GM23248 (cell line): ENCODE data around the gene GBE1. TPM values are rescaled to one million over a fixed set of nuclear protein-coding genes. Genes with fewer than 3 reads are reported as not detected.

Source experiments
- DNase-seq: peaks from one replicate; pipeline ENCODE4 v3.0.0-alpha.2; 2015
- H2AFZ ChIP-seq: fragments of 200-600 bp; sonication (generic); 2 replicates; pipeline ENCODE4 v1.6.1; 2016; ENCODE audit warnings: antibody characterized with exemption
- H3F3A ChIP-seq: fragments of 200-600 bp; sonication (generic); 2 replicates; pipeline ENCODE4 v1.6.1; 2016; ENCODE audit warnings: mild to moderate bottlenecking, antibody characterized with exemption, mixed run types; ENCODE audit not compliant: insufficient read depth
- H3K27ac ChIP-seq: fragments of 200-600 bp; sonication (generic); 2 replicates; pipeline ENCODE4 v1.5.1; 2016; ENCODE audit warnings: mild to moderate bottlenecking
- H3K27me3 ChIP-seq: fragments of 200-600 bp; sonication (generic); replicated peaks from 2 replicates; pipeline ENCODE4 v1.6.1; 2016; ENCODE audit warnings: mild to moderate bottlenecking; ENCODE audit not compliant: insufficient read depth
- H3K36me3 ChIP-seq: fragments of 200-600 bp; sonication (generic); 2 replicates; pipeline ENCODE4 v1.6.1; 2016; ENCODE audit warnings: low read depth, mild to moderate bottlenecking
- H3K4me1 ChIP-seq: fragments of 200-600 bp; sonication (generic); 2 replicates; pipeline ENCODE4 v1.6.1; 2016; ENCODE audit warnings: mild to moderate bottlenecking; ENCODE audit not compliant: insufficient read depth
- H3K4me2 ChIP-seq: fragments of 200-600 bp; sonication (generic); one replicate; pipeline ENCODE4 v1.6.1; 2016; ENCODE audit warnings: mild to moderate bottlenecking; ENCODE audit not compliant: unreplicated experiment
- H3K4me3 ChIP-seq: fragments of 200-600 bp; sonication (generic); 2 replicates; pipeline ENCODE4 v1.5.1; 2016; ENCODE audit warnings: mild to moderate bottlenecking
- H3K79me2 ChIP-seq: fragments of 200-600 bp; sonication (generic); 2 replicates; pipeline ENCODE4 v1.6.1; 2016; ENCODE audit warnings: mild to moderate bottlenecking; ENCODE audit not compliant: insufficient read depth
- H3K9ac ChIP-seq: fragments of 200-600 bp; sonication (generic); 2 replicates; pipeline ENCODE4 v1.6.1; 2016; ENCODE audit warnings: mild to moderate bottlenecking
- H3K9me2 ChIP-seq: fragments of 200-600 bp; sonication (generic); 2 replicates; pipeline ENCODE4 v1.6.1; 2016; ENCODE audit warnings: mixed run types, mild to moderate bottlenecking, moderate library complexity; ENCODE audit not compliant: insufficient read depth
- H3K9me3 ChIP-seq: fragments of 200-600 bp; sonication (generic); one replicate; pipeline ENCODE4 v1.6.1; 2017; ENCODE audit warnings: low read depth
- H4K20me1 ChIP-seq: fragments of 200-600 bp; sonication (generic); 2 replicates; pipeline ENCODE4 v1.6.0; 2016; ENCODE audit not compliant: insufficient read depth
- EZH2 ChIP-seq: fragments of 200-600 bp; sonication (generic); IDR thresholded peaks from 2 replicates; pipeline ENCODE4 v1.6.1; 2018; ENCODE audit warnings: antibody characterized with exemption, mild to moderate bottlenecking; ENCODE audit not compliant: insufficient read depth, poor library complexity, severe bottlenecking
- EZH2phosphoT487 ChIP-seq: fragments of 200-600 bp; sonication (generic); IDR thresholded peaks from 2 replicates; pipeline ENCODE4 v1.6.1; 2018; ENCODE audit warnings: antibody characterized with exemption, moderate library complexity, mild to moderate bottlenecking, low read depth; ENCODE audit not compliant: insufficient read depth
- WGBS, 2 experiments: methylation state at CpG; one replicate each; pipeline ENCODE4 v1.1.6; 2015 to 2017; ENCODE audit warnings: low lambda C conversion rate in 2 of 2, low coverage in 1 of 2; ENCODE audit errors: missing lambda C conversion rate in 2 of 2; 5-methylcytosine and 5-hydroxymethylcytosine counted together
- in situ Hi-C: fragments of 300-500 bp; cut with MboI; formaldehyde crosslinking; loops from 2 replicates; pipeline ENCODE4 v1.15.0; 2020
- polyA plus RNA-seq: library from polyadenylated mRNA; unstranded; fragments of >200 nt; fragmentation: Nextera tagmentation; extraction: Ambion mirVana; gene quantifications from 2 replicates; pipeline ENCODE4 v1.2.1, GENCODE V29; 2016
- total RNA-seq: library from RNA; depleted of rRNA; stranded (reverse); fragments of >200 nt; shearing (Covaris generic); gene quantifications from 2 replicates; pipeline ENCODE4 v1.2.3, GENCODE V29; 2014

The GBE1 gene
- total and polyA plus RNA-seq, 2 experiments from 2014 or later: 130 to 166 TPM

- Histone ChIP-seq H3K79me2 (no peaks in the 10 kb centered on the region), H3K27ac (peak overlapping the region; percentile 92), H3K4me3 (no peak overlapping the region), H2AFZ (no peak overlapping the region), H4K20me1 (no peaks in the 10 kb centered on the region), H3K4me2 (no peak overlapping the region), H3K9ac (no peak overlapping the region), H3K9me3 (no peaks in the 10 kb centered on the region), H3K36me3 (peaks cover 5% of the 10 kb centered on the region; the same call in 1 of the 2 replicates), H3K9me2 (no peaks in the 10 kb centered on the region), H3F3A (peaks cover 34% of the 10 kb centered on the region), H3K27me3 (no peaks in the 10 kb centered on the region), H3K4me1 (peaks cover 29% of the 10 kb centered on the region)
- 56% methylated on average over 7 of the region's 7 CpGs for WGBS, 2 experiments
- TF ChIP-seq EZH2phosphoT487 (no peak), EZH2 (no peak)
- peak; percentile 92 for DNase-seq
- in situ Hi-C loops: no loop called here
Measured at GRCh38 chr3:81490541-81491288, 270.7 kb downstream of the GBE1 start.

DNA sequence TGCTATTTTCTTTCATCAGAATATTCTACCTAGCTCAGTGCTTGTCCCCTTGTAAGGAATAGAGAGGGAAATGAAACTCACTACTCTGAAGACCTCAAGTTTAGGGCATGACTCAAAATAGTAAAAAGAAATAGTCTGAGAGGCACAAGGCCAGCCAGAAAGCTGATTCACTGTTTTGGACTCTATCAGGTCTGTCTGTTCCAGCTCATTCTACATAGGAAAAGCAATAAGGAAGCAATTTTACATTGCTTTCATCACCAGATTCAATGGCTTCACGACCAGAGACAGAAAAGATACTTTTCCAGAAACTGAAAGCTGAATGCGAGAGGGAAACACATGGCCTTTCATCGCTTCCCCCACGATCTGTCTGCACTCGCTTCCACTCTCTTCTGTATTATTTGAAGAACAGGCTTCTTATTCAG lies 276.0 kb downstream of the GBE1 start:
- peak overlapping the region; percentile 71 for H3K4me2 ChIP-seq
- peak overlapping the region; percentile 49 for H3K9ac ChIP-seq
- H3K27ac ChIP-seq: peak overlapping the region; percentile 75
- H4K20me1 ChIP-seq: no peaks in the 10 kb centered on the region
- H3K36me3 ChIP-seq: peaks cover 5% of the 10 kb centered on the region; the same call in 1 of the 2 replicates
- peaks cover 18% of the 10 kb centered on the region for H3K4me1 ChIP-seq
- H2AFZ ChIP-seq: peak overlapping the region; percentile 58
- H3F3A ChIP-seq: peaks cover 16% of the 10 kb centered on the region
- in situ Hi-C loops: no loop called here
- 0 to 1% methylated on average over 5 of the region's 5 CpGs for WGBS, 2 experiments
- TF ChIP-seq EZH2phosphoT487: no peak
- TF ChIP-seq EZH2: no peak
- no peaks in the 10 kb centered on the region for H3K9me3 ChIP-seq
- no peaks in the 10 kb centered on the region for H3K27me3 ChIP-seq
- H3K4me3 ChIP-seq: peak overlapping the region; percentile 60
- no peaks in the 10 kb centered on the region for H3K79me2 ChIP-seq
- peak; percentile 89 for DNase-seq
- H3K9me2 ChIP-seq: no peaks in the 10 kb centered on the region

GRCh38 chr3:81484520-81484919 lies 276.9 kb downstream of the GBE1 start:
- H4K20me1 ChIP-seq: no peaks in the 10 kb centered on the region
- no peak overlapping the region for H2AFZ ChIP-seq
- H3K27ac ChIP-seq: no peak overlapping the region
- whole genome bisulfite sequencing, 2 experiments: 86 to 89% methylated on average over 5 of the region's 5 CpGs
- H3K4me3 ChIP-seq: no peak overlapping the region
- peaks cover 16% of the 10 kb centered on the region for H3F3A ChIP-seq
- DNase-seq: no peak
- H3K9me3 ChIP-seq: no peaks in the 10 kb centered on the region
- H3K27me3 ChIP-seq: no peaks in the 10 kb centered on the region
- no peak overlapping the region for H3K9ac ChIP-seq
- no peaks in the 10 kb centered on the region for H3K36me3 ChIP-seq
- TF ChIP-seq EZH2phosphoT487 (no peak), EZH2 (no peak)
- no peaks in the 10 kb centered on the region for H3K79me2 ChIP-seq
- in situ Hi-C loops: no loop called here
- peaks cover 18% of the 10 kb centered on the region for H3K4me1 ChIP-seq
- H3K4me2 ChIP-seq: peak overlapping the region; percentile 71
- H3K9me2 ChIP-seq: no peaks in the 10 kb centered on the region

GRCh38 chr3:81483046-81483445 lies 278.4 kb downstream of the GBE1 start:
- H3K9ac ChIP-seq: no peak overlapping the region
- peaks cover 16% of the 10 kb centered on the region for H3F3A ChIP-seq
- DNase-seq: no peak
- H3K4me1 ChIP-seq: peaks cover 18% of the 10 kb centered on the region
- in situ Hi-C loops: no loop called here
- no peaks in the 10 kb centered on the region for H3K9me3 ChIP-seq
- H3K4me3 ChIP-seq: no peak overlapping the region
- TF ChIP-seq EZH2phosphoT487: no peak
- no peak for TF ChIP-seq EZH2
- no peak overlapping the region for H3K27ac ChIP-seq
- H3K79me2 ChIP-seq: no peaks in the 10 kb centered on the region
- no peaks in the 10 kb centered on the region for H3K27me3 ChIP-seq
- WGBS, 2 experiments: 14 to 22% methylated on average over 3 of the region's 3 CpGs
- H3K9me2 ChIP-seq: no peaks in the 10 kb centered on the region
- H2AFZ ChIP-seq: no peak overlapping the region
- H4K20me1 ChIP-seq: no peaks in the 10 kb centered on the region
- no peak overlapping the region for H3K4me2 ChIP-seq
- H3K36me3 ChIP-seq: no peaks in the 10 kb centered on the region
